B cell (primary cell): ENCODE measurements around the gene MAN1B1.

Experiments used
- CTCF ChIP-seq: fragments of 200-600 bp; IDR thresholded peaks from one replicate; pipeline ENCODE4 v1.8.0; 2022; ENCODE audit warnings: antibody characterized with exemption, mild to moderate bottlenecking
- EZH2 ChIP-seq: IDR thresholded peaks from 2 replicates; pipeline ENCODE4 v1.6.1; 2012; ENCODE audit warnings: borderline replicate concordance, low read depth, mild to moderate bottlenecking, moderate library complexity, low read length; ENCODE audit not compliant: insufficient read depth, poor library complexity, severe bottlenecking

- TF ChIP-seq CTCF (no peak), EZH2 (no peak)
These were observed 24.4 kb downstream of the MAN1B1 start for GRCh38 chr9:137110911-137111787.
